HepG2 (cell line): ENCODE measurements around the gene TMC2. TPM values are rescaled to one million over a fixed set of nuclear protein-coding genes. Genes with fewer than 3 reads are reported as not detected.

ENCODE experiments used
- CREB3 ChIP-seq: sonication (generic); formaldehyde crosslinking; IDR thresholded peaks from 2 replicates; pipeline ENCODE4 v1.5.0; 2020; ENCODE audit warnings: missing genetic modification reagents
- GMEB1 ChIP-seq: sonication (generic); formaldehyde crosslinking; IDR thresholded peaks from 2 replicates; pipeline ENCODE4 v1.5.1; 2020; ENCODE audit warnings: missing genetic modification reagents, mild to moderate bottlenecking, borderline replicate concordance
- IKZF4 ChIP-seq: sonication (generic); formaldehyde crosslinking; IDR thresholded peaks from 2 replicates; pipeline ENCODE4 v1.5.1; 2020; ENCODE audit warnings: borderline replicate concordance, mild to moderate bottlenecking, low read depth, missing genetic modification reagents; ENCODE audit errors: not compliant biosample characterization
- IRF2 ChIP-seq: IDR thresholded peaks from 2 replicates; pipeline ENCODE4 v1.6.1; 2018; ENCODE audit warnings: missing genetic modification reagents, missing compliant biosample characterization
- MAX ChIP-seq: IDR thresholded peaks from 2 replicates; pipeline ENCODE4 v1.6.1; 2012; ENCODE audit warnings: inconsistent platforms
- MTF2 ChIP-seq: sonication (generic); formaldehyde crosslinking; IDR thresholded peaks from 2 replicates; pipeline ENCODE4 v1.5.0; 2020; ENCODE audit warnings: missing genetic modification reagents, borderline replicate concordance
- NAIF1 ChIP-seq: sonication (generic); formaldehyde crosslinking; IDR thresholded peaks from 2 replicates; pipeline ENCODE4 v1.5.0; 2020; ENCODE audit warnings: mild to moderate bottlenecking, missing genetic modification reagents, borderline replicate concordance
- NFKB2 ChIP-seq: sonication (generic); formaldehyde crosslinking; IDR thresholded peaks from 2 replicates; pipeline ENCODE4 v1.4.0; 2020; ENCODE audit warnings: missing genetic modification reagents, borderline replicate concordance
- PBX2 ChIP-seq: IDR thresholded peaks from 2 replicates; pipeline ENCODE4 v1.6.1; 2016; ENCODE audit warnings: control low read depth
- RBFOX2 ChIP-seq: fragments of 200-400 bp; formaldehyde crosslinking; IDR thresholded peaks from 2 replicates; pipeline ENCODE4 v1.6.1; 2017; ENCODE audit warnings: low read depth, mild to moderate bottlenecking, low read length
- SALL2 ChIP-seq: sonication (generic); formaldehyde crosslinking; IDR thresholded peaks from 2 replicates; pipeline ENCODE4 v1.8.1; 2023; ENCODE audit warnings: mild to moderate bottlenecking, missing genetic modification reagents, inconsistent platforms
- SOX6 ChIP-seq, 2 experiments: fragments of 450-650 bp in 1 of 2; sonication (generic) in 1 of 2; formaldehyde crosslinking in 1 of 2; IDR thresholded peaks; 2 replicates each; pipeline versions ENCODE4 v1.4.0 to v1.6.1; 2017 to 2020; ENCODE audit warnings: antibody characterized with exemption in 1 of 2, mild to moderate bottlenecking in 1 of 2, missing genetic modification reagents in 1 of 2
- THAP11 ChIP-seq: IDR thresholded peaks from 2 replicates; pipeline ENCODE4 v1.6.1; 2016; ENCODE audit warnings: missing biosample characterization, missing genetic modification reagents
- THAP7 ChIP-seq: sonication (generic); formaldehyde crosslinking; IDR thresholded peaks from 2 replicates; pipeline ENCODE4 v1.8.1; 2023; ENCODE audit warnings: mild to moderate bottlenecking, missing genetic modification reagents
- ZNF10 ChIP-seq: sonication (generic); formaldehyde crosslinking; IDR thresholded peaks from 2 replicates; pipeline ENCODE4 v1.4.0; 2020; ENCODE audit warnings: mild to moderate bottlenecking, low read depth, missing genetic modification reagents, borderline replicate concordance
- ZNF276 ChIP-seq: sonication (generic); formaldehyde crosslinking; IDR thresholded peaks from 2 replicates; pipeline ENCODE4 v1.4.0; 2020; ENCODE audit warnings: mild to moderate bottlenecking, low read depth, missing genetic modification reagents
- ZNF333 ChIP-seq: sonication (generic); formaldehyde crosslinking; IDR thresholded peaks from 2 replicates; pipeline ENCODE4 v1.4.0; 2020; ENCODE audit warnings: mild to moderate bottlenecking, missing genetic modification reagents, borderline replicate concordance
- ZNF354B ChIP-seq: sonication (generic); formaldehyde crosslinking; IDR thresholded peaks from 2 replicates; pipeline ENCODE4 v1.8.0; 2022; ENCODE audit warnings: mild to moderate bottlenecking, missing genetic modification reagents
- ZNF629 ChIP-seq: sonication (generic); formaldehyde crosslinking; conservative IDR thresholded peaks from 2 replicates; pipeline ENCODE4 v1.5.0; 2020; ENCODE audit warnings: missing genetic modification reagents
- ZNF703 ChIP-seq: sonication (generic); formaldehyde crosslinking; IDR thresholded peaks from 2 replicates; pipeline ENCODE4 v1.5.1; 2020; ENCODE audit warnings: missing genetic modification reagents, mild to moderate bottlenecking, moderate library complexity, borderline replicate concordance
- ZNF724P ChIP-seq: sonication (generic); formaldehyde crosslinking; IDR thresholded peaks from 2 replicates; pipeline ENCODE4 v1.8.0; 2022; ENCODE audit warnings: missing genetic modification reagents, borderline replicate concordance
- polyA plus RNA-seq, 8 experiments: library from polyadenylated mRNA; depleted of rRNA in 3 of 8; stranded (reverse) in 7 of 8; unstranded in 1 of 8; fragments of >200 nt; fragmentation: Illumina TruSeq in 4 of 8; extraction: Trizol in 4 of 8; gene quantifications; 2 replicates each; pipeline versions ENCODE4 v1.2.1 to v1.2.3, GENCODE V29; 2011 to 2016; ENCODE audit warnings: low read depth in 4 of 8, missing spikeins in 1 of 8, mixed read lengths in 1 of 8; ENCODE audit not compliant: insufficient read depth in 1 of 8
- total RNA-seq, 5 experiments: library from RNA; depleted of rRNA; stranded (reverse); fragments of >200 nt; fragmentation: Illumina TruSeq; extraction: Trizol; gene quantifications; 2 replicates each; pipeline ENCODE4 v1.2.3, GENCODE V29; 2016; ENCODE audit warnings: low read depth in 1 of 5

The TMC2 gene
- total and polyA plus RNA-seq, 2 of the 13 experiments (the other 11 are each of a cell fraction or from before 2014, with no cell fraction given), result not detected

GRCh38 chr20:2524709-2525506 lies 11.5 kb upstream of the TMC2 start (continued):
- peak; percentile 63; the same call in 1 of the 2 replicates for TF ChIP-seq RBFOX2
- 0 out of 2 replicates have a peak, but pooled peaks have one; percentile 26 for TF ChIP-seq ZNF276 (CRISPR knock-in tag)
- TF ChIP-seq SALL2 (CRISPR knock-in tag), result 0 out of 2 replicates have a peak, but pooled peaks have one; percentile 10
- TF ChIP-seq ZNF703 (CRISPR knock-in tag), result no peak
- TF ChIP-seq IKZF4, result no peak
- 0 out of 2 replicates have a peak, but pooled peaks have one; percentile 15 for TF ChIP-seq ZNF354B
- no peak for TF ChIP-seq ZNF333 (CRISPR knock-in tag)
- no peak; the same call in 1 of the 2 replicates for TF ChIP-seq THAP7
- peak; percentile 38; the same call in 1 of the 2 replicates for TF ChIP-seq MAX
- TF ChIP-seq NFKB2 (CRISPR knock-in tag), result 0 out of 2 replicates have a peak, but pooled peaks have one; percentile 37
- no peak for TF ChIP-seq ZNF724P (CRISPR knock-in tag)
- TF ChIP-seq SOX6 (IDR thresholded peaks at IDR 0.05), result no peak
- no peak; the same call in 1 of the 2 replicates for TF ChIP-seq SOX6 (CRISPR knock-in tag; IDR thresholded peaks at IDR 0.05)
- TF ChIP-seq NAIF1 (CRISPR knock-in tag), result peak; percentile 69; the same call in 1 of the 2 replicates
- TF ChIP-seq GMEB1, result peak; percentile 19; the same call in 1 of the 2 replicates
- peak; percentile 11 for TF ChIP-seq THAP11
- TF ChIP-seq ZNF629 (CRISPR knock-in tag), result no peak
- no peak for TF ChIP-seq ZNF10
- TF ChIP-seq IRF2 (CRISPR knock-in tag), result no peak
- no peak for TF ChIP-seq CREB3 (CRISPR knock-in tag)
- TF ChIP-seq PBX2, result no peak
- TF ChIP-seq MTF2 (CRISPR knock-in tag), result no peak
